ENCODE data around the gene MSL3B.
"Not testable (repeated sequence)": the region's sequence is repeated elsewhere in the genome, so short reads cannot be mapped to it uniquely, and the experiment has no call there.

MSL3B gene

DNA sequence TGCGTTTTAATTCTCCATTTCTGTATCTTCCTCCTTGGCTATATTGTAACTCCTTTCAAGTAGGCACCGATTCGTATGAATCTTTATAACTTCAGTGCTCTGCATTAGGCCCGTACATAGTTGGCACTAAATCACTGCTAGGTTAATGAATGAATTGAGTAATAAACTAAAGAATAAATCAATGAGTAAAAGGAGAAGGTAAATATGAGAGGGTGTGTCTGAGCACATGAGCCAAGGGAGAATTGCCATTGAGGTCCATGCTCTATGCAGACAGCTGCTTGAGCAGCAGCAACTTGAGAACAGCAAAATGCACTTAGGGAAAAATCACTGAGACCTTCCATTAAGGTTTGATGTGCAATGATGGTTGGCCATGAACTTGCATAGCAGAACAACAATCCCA, 37.8 kb upstream of the MSL3B start:
- H3K27me3 ChIP-seq (ENCODE audit: control insufficient read depth, insufficient read depth, low read length): peaks cover 4% of the 10 kb centered on the region
- TF ChIP-seq, protein P1, sequence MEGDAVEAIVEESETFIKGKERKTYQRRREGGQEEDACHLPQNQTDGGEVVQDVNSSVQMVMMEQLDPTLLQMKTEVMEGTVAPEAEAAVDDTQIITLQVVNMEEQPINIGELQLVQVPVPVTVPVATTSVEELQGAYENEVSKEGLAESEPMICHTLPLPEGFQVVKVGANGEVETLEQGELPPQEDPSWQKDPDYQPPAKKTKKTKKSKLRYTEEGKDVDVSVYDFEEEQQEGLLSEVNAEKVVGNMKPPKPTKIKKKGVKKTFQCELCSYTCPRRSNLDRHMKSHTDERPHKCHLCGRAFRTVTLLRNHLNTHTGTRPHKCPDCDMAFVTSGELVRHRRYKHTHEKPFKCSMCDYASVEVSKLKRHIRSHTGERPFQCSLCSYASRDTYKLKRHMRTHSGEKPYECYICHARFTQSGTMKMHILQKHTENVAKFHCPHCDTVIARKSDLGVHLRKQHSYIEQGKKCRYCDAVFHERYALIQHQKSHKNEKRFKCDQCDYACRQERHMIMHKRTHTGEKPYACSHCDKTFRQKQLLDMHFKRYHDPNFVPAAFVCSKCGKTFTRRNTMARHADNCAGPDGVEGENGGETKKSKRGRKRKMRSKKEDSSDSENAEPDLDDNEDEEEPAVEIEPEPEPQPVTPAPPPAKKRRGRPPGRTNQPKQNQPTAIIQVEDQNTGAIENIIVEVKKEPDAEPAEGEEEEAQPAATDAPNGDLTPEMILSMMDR (IDR thresholded peaks at IDR 0.05; ENCODE audit: insufficient read depth, low read length, severe bottlenecking): no peak
- DNase-seq (ENCODE audit: low read depth): no peak

DNA sequence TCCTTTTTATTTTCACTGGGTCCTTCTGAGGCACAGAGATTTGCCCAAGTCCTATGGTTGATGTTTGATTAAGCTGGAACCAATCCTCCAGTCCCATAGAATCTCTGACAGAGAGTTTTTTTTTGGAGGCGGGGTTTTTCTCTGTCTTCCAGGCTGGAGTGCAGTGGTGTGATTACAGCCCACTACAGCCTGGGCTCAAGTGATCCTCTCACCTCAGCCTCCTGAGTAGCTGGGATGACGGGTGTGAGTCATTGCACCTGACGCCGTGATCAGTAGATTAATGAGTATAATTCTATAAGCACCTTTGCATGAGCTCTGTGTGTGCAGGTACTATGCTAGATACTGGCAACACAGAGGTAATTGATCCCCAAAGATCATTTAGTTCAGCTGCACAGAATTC, 33.7 kb upstream of the MSL3B start:
- TF ChIP-seq, protein P1 (IDR thresholded peaks at IDR 0.05; ENCODE audit: insufficient read depth, low read length, severe bottlenecking): no peak
- no peaks in the 10 kb centered on the region for H3K36me3 ChIP-seq (ENCODE audit: control insufficient read depth, insufficient read depth, low read length)
- no peak for FAIRE-seq
- no peak overlapping the region for H3K4me3 ChIP-seq (ENCODE audit: low read depth, low read length)
- peaks cover 7% of the 10 kb centered on the region for H3K27me3 ChIP-seq (ENCODE audit: control insufficient read depth, insufficient read depth, low read length)
- no peak for DNase-seq (ENCODE audit: low read depth)

More for the DNA sequence above, 37.8 kb upstream of the MSL3B start:
- Histone ChIP-seq H3K4me3 (ENCODE audit: low read depth, low read length) (no peak overlapping the region), H3K36me3 (ENCODE audit: control insufficient read depth, insufficient read depth, low read length) (no peaks in the 10 kb centered on the region)
- FAIRE-seq: no peak

DNA sequence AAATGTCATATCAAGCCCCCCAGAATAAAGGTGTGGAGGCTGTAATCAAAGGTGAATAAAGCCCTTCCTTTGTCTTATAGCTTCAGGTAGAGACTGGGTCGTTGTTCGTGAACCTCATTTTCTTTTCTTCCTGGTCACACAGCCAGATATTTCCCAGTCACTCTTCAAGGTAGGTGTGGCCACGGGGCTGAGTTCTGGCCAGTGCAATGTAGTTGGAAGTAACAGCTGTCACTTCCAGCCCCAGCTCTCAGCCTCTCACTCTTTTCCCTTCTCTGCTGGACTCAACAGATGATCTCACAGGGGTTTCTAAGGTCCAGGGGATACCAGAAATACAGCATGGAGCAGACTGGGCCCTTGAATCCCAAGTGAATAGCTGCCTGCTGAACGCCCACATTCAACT, 33.2 kb upstream of the MSL3B start:
- TF ChIP-seq, protein P1 (IDR thresholded peaks at IDR 0.05; ENCODE audit: insufficient read depth, low read length, severe bottlenecking): no peak
- no peaks in the 10 kb centered on the region for H3K36me3 ChIP-seq (ENCODE audit: control insufficient read depth, insufficient read depth, low read length)
- FAIRE-seq: no peak
- no peak overlapping the region for H3K4me3 ChIP-seq (ENCODE audit: low read depth, low read length)
- no peak for DNase-seq (ENCODE audit: low read depth)
- peaks cover 7% of the 10 kb centered on the region for H3K27me3 ChIP-seq (ENCODE audit: control insufficient read depth, insufficient read depth, low read length)

DNA sequence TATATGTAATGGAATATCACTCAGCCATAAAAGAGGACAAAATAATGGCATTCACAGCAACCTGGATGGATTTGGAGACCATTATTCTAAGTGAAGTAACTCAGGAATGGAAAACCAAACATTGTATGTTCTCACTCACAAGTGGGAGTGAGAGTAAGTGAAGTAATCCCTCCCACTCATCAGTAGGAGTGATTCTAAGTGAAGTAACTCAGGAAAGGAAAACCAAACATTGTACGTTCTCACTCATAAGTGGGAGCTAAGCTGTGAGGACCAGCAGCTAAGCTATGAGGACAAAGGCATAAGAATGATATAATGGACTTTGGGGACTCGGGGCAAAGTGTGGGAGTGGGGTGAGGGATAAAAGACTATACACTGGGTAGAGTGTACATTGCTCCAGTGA, 28.1 kb upstream of the MSL3B start:
- H3K27me3 ChIP-seq (ENCODE audit: control insufficient read depth, insufficient read depth, low read length); DNase-seq (ENCODE audit: low read depth); H3K36me3 ChIP-seq (ENCODE audit: control insufficient read depth, insufficient read depth, low read length); FAIRE-seq; H3K4me3 ChIP-seq (ENCODE audit: low read depth, low read length): not testable (repeated sequence)

DNA sequence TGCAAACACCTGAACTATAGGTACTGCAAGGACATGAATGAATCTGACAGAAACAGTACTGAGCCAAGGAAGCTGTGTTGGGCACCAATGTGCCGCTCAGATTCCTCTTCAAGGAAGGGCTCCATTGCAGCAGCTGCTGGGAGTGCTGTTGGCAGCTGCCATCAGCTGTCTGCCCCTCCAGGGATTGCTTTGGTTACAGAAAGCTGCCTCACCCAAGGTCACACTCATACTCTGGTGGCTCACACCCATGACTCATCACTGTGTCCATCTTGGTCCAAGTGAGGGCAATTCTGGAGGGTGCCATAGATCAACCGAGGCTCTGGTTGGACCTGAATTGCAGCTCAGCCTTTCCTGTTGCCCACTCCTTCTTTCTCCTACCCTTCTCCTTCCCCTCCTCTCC, 24.6 kb upstream of the MSL3B start:
- DNase-seq (ENCODE audit: low read depth): no peak
- no peaks in the 10 kb centered on the region for H3K27me3 ChIP-seq (ENCODE audit: control insufficient read depth, insufficient read depth, low read length)
- no peaks in the 10 kb centered on the region for H3K36me3 ChIP-seq (ENCODE audit: control insufficient read depth, insufficient read depth, low read length)
- FAIRE-seq: no peak
- TF ChIP-seq, protein P1 (IDR thresholded peaks at IDR 0.05; ENCODE audit: insufficient read depth, low read length, severe bottlenecking): no peak
- H3K4me3 ChIP-seq (ENCODE audit: low read depth, low read length): no peak overlapping the region

DNA sequence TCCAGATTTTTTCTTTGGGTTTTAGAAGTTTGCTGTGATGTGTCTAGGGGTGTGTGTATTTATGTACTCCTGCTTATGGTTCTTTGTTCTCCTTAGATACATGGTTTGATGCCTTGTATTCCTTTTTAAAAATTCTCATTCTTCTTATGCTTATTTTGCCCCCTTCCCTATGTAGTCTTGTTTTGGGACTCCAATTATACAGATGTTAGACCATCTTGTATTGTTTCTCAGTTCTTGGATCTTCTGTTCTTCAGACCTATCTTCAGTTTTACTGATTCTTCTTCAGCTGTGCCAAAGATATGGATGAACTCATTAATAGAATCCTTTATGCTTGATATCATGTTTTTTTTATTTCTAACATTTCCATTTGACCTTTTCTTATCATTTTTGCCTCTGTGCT, 14.2 kb upstream of the MSL3B start:
- H3K36me3 ChIP-seq (ENCODE audit: control insufficient read depth, insufficient read depth, low read length): no peaks in the 10 kb centered on the region
- no peaks in the 10 kb centered on the region for H3K27me3 ChIP-seq (ENCODE audit: control insufficient read depth, insufficient read depth, low read length)
- no peak for FAIRE-seq
- H3K4me3 ChIP-seq (ENCODE audit: low read depth, low read length): no peak overlapping the region
- TF ChIP-seq, protein P1 (IDR thresholded peaks at IDR 0.05; ENCODE audit: insufficient read depth, low read length, severe bottlenecking): no peak
- no peak for DNase-seq (ENCODE audit: low read depth)

DNA sequence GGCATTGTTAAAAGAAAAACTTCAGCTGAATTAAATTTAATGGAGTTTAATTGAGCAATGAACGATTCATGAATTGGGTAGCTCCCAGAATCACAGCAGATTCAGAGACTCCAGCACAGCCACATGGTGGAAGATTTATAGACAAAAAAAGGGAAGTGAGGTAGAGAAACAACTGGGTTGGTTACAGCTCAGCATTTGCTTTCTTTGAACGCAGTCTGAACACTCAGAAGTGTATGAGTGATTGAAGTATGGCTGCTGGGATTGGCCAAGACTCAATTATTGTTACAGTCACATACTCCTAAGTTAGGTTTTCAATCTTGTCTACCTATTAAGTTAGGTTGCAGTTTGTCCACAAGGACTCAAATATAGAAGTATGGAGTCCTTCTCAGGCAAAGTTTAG, 3.9 kb upstream of the MSL3B start:
- H3K27me3 ChIP-seq (ENCODE audit: control insufficient read depth, insufficient read depth, low read length); FAIRE-seq; H3K36me3 ChIP-seq (ENCODE audit: control insufficient read depth, insufficient read depth, low read length); DNase-seq (ENCODE audit: low read depth); H3K4me3 ChIP-seq (ENCODE audit: low read depth, low read length): not testable (repeated sequence)
